Measurements from ENCODE around the gene ADAMTS17.
"Not testable (repeated sequence)": the region's sequence is repeated elsewhere in the genome, so short reads cannot be mapped to it uniquely, and the experiment has no call there.

Gene ADAMTS17

DNA sequence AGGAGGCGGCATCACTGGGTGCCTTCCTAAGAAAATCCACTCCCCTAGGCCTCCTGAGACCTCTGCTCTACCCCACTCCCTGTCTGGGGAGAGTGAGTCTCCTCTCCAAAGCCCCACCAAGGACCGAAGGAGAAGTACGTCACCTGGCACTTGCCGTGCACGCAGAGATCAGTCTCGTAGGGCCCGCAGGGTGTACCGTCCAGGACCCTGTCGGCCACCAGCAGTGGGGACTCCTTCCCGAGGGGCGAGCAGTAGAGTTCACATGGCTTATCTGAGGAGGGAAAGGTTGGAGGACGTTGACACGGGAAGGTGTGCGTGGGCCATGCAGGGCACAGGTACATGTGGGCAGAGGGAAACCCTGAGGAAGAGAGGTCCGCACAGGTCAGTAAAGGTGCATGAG lies 232.9 kb downstream of the ADAMTS17 start:
- no peak for DNase-seq (ENCODE audit: low read depth in 2 of 2)

DNA sequence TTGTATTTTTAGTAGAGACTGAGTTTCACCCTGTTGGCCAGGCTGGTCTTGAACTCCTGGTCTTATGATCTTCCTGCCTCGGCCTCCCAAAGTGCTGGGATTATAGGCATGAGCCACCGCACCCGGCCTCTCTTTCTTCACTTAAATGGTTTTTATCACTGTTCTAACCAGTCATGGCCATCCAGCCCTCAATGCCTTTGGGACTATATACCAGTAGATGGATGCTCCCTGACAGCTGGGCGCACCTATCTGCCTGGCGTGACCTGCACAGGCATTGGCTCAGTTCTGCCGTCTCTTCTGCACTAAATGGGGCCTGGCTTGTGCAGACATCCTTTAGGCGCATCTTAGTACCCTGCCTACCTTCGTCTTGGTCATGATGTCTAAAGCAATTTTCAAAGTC lies 233.4 kb downstream of the ADAMTS17 start:
- no peak for DNase-seq (ENCODE audit: low read depth in 2 of 2)

DNA sequence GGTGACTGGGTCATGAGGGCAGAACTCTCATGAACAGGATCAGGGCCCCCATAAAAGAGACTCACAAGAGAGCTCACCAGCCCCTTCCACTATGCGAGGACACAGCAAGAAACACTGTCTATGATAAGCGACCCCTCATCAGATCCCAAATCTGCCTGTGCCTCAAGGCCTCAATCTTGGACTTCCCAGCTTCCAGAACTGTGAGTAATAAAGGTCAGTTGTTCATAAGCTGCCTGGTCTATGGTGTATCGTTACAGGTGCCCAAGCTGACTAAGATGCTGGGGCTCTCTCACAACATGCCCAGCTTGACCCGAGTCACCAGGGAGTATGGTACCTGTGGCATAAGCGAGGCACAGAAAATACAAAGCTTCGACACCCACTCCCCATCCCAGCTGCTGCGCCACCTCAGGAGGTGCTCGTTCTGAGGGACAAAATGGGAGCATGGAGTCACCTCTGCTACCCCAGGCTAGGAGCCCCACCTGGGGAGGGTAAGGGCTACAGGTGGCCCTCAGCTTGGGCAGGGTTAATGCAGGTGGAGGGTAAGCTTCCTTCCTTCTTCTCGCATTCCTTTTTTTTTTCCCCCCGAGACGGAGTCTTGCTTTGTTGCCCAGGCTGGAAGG lies 234.1 kb downstream of the ADAMTS17 start:
- DNase-seq (ENCODE audit: low read depth in 2 of 2): no peak

DNA sequence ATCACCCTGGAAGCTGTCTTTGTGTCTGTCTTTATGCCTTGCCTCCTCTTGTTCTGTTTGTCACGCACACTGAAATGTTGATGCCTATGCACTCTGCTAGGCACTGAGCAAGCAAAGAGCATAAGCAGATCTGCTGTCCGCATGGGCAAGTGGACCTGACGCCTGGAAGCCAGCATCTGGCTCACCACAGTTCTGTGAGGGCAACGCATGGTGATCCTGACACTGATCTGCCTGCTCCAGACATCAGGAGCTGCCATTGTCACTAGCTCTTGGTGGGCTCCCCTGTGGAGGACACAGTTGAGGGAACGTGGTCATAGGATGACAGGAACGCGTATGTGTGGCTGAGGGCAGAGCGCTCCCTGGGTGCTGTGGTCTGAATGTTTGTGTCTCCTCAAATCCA lies 234.6 kb downstream of the ADAMTS17 start:
- DNase-seq (ENCODE audit: low read depth in 2 of 2): no peak

DNA sequence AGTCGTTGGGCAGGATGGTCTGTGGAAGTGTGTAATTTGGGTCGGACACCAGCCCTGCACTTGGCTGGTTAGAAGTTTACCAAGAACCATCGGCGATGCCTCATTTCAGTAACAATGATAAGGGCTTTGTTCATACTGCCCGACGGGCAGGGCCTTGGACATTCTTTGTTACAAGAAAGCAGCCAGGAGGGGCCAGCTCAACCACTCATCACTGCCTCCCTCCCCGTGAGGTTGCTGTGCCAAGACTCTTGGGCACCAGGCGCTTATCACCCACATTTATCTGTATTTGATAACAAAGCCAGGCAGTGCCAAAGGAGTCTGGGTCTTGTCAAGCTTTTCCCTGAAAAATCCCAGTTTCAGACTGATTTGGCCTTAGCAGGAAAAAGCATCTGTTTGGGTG lies 235.0 kb downstream of the ADAMTS17 start:
- DNase-seq (ENCODE audit: low read depth in 2 of 2): no peak

DNA sequence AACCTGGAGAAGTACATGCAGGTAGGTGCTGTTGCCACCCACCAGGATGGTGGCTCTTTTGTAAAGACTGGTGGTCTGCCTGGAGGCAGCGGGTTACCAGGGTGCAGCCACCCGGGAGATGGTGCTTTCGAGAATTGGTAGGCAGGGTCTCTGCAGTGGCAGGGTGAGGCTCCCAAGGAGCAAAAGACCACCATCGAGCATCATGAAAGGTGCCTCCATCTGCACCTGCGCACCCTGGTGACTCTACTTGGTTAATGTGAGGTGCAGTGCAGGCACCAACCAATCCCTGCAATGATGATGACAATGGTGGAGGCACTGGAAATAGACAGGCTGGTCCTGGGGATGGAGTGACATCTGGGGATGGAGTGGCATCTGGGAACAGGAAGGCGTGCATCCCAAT lies 236.7 kb downstream of the ADAMTS17 start:
- DNase-seq (ENCODE audit: low read depth in 2 of 2): no peak

DNA sequence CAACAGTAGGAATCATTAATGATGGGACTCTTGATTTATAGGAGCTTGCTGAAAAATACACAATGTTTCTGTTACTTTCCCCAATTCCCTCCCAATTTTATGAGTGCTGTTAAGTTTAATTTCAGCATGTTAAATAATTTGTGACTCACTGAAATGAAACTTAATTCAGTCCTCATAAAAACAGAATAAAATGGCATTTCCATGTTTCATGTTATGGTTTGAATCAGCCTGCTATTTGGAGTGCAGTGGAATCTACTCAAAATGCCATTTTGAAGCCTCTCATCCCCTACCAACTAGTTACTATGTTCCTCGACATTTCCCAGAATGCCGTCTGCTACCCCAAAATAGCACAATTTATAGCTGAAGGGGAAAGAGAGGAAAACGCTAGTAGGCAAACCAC lies 237.5 kb downstream of the ADAMTS17 start:
- no peak for DNase-seq (ENCODE audit: low read depth in 2 of 2)

DNA sequence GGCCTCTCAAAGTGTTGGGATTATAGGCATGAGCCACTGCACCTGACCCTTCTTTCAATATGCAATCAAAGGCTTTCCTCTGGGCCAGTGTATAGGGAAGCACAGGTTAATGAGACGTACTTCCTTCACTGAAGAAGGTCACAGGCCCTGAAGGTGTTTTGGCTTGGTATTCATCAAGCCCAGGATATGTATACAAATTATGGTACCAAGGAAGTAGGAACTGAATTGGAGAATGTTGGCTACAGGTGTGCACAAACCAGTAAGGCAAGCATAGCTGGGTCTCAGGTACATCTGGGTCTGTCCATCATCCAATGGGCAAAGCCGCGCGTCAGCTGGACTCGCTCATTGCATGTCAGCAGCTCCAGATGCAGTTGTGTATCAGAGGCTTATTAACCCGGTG lies 237.9 kb downstream of the ADAMTS17 start:
- DNase-seq (ENCODE audit: low read depth in 2 of 2): no peak

DNA sequence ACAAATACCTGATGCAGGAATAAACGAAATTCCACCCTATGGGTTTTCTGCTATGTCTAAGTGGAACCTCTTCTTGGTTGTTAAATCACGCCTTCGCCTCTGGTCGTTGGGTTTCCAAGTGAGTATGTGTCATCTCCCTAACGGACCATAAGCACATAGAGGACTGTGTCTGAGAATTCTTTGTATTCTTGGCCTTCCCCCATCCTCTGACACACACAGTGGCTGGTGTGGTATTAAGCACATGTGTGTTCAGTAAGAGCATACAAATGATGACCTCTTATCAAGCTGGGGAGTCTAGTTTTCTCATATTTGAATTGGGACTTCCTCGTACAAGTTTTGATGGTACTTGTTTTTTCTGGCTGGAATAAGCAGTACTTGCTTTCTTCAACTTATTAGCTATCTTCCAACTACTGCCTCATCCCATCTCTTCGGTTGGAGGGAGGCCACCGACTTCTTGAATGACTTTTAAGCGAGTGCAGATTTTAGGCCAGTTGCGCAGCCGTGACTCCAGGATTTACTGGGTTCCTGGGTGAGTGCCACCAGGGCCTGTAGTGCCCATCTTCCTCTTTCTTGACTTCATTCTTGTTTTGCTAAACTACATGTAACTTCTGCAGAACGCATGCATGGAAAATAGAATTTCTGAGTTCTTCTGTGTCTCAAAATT lies 240.2 kb downstream of the ADAMTS17 start:
- no peak for DNase-seq (ENCODE audit: low read depth in 2 of 2)

DNA sequence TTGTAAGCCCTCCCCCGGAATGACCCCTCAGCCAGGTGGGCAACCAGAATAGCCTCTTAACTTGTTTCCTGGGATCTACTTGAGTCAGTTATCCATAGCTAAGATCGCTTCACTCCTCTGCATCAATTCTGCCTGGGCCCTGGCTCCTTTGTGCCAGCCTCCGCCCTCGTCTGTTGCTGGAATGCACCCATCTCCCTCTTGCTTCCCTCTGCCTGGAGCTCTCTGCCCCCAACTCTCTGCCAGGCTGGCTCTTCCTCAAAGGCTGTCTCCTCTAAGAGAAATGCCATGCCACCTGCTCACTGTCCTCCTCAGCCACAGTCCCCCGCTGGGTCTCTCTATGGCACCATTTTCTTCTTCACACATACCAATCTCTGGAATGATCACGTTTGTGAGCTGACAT lies 240.8 kb downstream of the ADAMTS17 start:
- no peak for DNase-seq (ENCODE audit: low read depth in 2 of 2)

DNA sequence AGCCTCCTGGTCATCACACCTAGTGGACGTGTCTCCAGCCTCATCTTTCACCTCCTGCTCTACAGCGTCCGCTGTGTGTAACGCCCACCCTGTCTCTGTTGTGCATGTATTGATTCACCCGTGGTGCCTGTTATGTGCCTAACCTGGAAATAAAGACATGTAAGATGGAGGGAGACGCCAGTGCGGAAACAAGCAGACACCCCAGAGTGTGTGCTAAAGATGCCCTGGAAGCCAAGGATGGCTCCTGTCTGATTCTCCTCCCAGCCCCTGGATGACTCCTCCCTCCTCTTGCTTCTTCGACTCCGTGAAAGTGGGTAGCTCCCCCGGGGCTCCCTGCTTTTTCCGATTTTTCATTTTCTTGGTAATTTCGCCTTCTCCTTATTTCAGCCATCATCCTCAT lies 241.8 kb downstream of the ADAMTS17 start:
- DNase-seq (ENCODE audit: low read depth in 2 of 2): no peak

DNA sequence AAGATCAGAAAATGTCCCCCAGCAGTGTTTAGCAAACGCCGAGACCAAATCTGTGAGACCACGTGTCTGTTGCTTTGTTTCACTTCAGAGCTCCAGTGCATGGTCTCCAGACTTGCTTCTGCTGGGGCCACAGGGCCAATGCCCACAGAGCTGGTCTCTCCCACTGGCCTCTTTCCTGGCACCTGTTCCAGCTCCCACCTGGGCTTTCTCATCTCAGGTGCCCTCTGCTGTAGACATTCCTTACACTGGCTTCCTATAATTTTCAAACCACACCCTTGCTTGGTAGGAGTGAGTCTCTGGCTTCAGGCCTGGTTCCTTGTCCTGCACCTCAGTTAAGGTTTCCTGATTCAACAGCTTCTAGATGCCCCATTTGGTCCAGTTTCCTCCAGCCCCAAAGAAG lies 243.1 kb downstream of the ADAMTS17 start:
- DNase-seq (ENCODE audit: low read depth in 2 of 2): no peak

DNA sequence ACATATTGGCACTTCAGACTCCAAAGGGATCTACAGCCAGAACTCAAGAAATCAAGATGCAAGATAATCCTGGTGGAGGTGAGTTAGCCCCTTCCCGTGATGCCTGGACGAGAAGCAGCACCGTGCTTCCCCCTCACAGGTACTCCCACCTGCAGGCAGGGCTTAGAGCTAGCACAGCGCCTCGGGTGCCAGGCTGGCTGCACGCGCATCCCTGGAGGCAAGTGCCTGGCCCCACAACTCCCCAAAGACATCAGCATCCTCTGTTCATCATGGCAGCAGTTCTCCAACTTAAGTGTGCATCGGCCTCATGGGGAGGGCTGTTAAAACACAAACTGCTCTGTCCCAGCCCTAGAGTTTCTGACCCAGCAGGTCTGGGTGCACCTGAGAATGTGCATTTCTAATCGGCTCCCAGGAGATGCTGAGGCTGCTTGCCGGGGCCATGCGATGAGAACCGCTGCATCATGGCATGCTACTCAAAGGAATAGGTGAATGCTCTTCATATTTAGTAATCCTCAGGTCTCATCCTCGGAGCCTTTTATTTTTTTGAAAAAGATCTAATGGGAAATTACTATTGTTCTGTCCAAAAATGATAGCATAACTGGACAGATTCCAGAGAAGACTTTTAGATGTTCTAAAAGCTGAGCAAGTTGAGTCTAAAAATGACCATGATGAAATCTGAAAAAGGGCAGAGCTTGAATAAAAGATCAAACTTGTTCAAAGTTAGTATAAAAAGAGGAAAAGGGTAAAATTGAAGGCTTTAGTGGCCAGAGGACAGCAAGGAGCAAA lies 244.2 kb downstream of the ADAMTS17 start:
- no peak for DNase-seq (ENCODE audit: low read depth in 2 of 2)

DNA sequence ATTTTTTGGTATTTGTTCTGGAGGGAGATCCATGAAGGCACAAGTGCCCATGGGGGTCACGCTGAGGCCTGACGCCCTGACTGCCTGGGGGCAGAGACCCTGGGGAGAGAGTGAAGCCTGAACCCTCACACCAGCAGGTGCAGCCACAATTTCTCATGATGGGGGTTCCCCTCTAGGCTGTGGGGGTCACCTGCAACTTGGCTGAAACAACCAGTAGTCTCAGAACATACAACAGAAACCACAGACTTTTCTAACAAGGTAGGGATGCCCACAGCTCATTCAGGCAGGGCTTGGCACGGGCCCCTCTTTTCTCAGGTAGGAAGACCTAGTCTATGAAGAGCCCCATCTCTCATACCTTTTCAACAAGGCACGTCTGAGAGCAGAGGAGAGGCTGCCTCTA lies 245.1 kb downstream of the ADAMTS17 start:
- no peak for DNase-seq (ENCODE audit: low read depth in 2 of 2)

DNA sequence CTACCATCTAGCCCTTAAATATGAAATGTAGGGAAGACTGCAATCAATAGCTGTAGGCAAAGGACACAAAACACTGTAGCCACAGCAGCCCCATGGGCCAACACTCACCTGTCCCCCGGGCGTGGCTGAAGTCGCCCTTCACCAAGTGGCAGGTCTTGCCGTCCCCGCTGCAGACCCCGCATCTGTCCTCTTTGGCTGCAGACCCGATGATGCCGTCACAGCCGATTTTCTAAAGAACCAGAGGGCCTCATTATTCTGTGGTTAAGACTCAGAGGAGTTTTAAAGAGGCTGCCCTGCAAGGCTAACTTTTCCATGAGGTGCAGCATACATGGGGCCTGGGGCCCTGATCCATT lies 245.6 kb downstream of the ADAMTS17 start:
- no peak for DNase-seq (ENCODE audit: low read depth in 2 of 2)

DNA sequence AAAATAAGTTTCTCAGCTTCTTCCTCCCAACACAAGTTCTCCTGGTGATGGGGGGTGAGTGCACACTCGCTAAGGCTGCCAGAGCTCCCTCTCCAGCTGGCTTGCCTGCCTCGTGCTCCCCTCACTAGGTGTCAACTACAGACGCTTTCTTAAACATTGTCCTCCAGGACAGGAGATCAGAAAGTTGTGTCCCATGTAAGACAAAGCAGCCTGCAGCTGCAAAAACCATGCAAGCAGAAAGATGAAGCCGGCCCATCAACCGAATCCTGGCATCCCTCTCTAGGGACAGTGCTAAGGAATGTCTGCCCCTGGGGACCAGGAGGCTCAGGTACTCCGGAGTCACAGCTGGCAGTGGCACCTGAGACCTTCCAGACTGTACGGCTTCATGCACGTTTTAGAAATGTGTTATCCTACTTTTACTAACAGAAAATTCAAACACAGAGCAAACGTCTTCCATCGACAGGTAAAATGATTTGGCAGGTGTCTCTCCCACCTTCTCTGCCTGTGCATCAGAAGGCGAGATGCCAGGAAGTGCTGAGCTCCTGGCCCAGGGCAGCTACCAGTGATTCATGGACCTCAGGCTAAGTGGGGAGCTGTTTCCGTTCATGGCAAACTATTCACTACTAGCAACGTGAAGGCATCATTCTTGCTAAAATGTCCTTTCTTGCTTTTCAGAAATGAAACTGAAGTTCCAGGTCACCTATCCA lies 246.1 kb downstream of the ADAMTS17 start:
- DNase-seq (ENCODE audit: low read depth in 2 of 2): no peak

DNA sequence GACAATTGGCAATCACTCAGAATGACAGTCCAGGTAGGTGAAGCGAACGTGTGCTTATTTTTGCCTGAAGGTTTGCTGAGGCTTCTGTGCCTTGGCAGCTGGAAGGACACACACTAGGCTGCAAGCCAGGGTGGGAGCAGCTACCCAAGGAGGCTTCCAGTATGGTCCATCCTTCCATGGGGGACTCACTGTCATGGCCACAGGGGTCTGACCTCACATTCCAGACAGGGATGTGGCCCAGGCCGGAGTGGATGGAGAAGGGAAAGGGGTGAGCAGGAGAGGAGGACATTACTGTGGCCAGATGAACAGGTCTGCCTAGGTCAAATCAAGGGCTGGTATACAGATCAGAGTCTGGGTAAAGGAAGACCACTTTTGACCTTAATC lies 247.7 kb downstream of the ADAMTS17 start:
- DNase-seq (ENCODE audit: low read depth in 2 of 2): no peak

DNA sequence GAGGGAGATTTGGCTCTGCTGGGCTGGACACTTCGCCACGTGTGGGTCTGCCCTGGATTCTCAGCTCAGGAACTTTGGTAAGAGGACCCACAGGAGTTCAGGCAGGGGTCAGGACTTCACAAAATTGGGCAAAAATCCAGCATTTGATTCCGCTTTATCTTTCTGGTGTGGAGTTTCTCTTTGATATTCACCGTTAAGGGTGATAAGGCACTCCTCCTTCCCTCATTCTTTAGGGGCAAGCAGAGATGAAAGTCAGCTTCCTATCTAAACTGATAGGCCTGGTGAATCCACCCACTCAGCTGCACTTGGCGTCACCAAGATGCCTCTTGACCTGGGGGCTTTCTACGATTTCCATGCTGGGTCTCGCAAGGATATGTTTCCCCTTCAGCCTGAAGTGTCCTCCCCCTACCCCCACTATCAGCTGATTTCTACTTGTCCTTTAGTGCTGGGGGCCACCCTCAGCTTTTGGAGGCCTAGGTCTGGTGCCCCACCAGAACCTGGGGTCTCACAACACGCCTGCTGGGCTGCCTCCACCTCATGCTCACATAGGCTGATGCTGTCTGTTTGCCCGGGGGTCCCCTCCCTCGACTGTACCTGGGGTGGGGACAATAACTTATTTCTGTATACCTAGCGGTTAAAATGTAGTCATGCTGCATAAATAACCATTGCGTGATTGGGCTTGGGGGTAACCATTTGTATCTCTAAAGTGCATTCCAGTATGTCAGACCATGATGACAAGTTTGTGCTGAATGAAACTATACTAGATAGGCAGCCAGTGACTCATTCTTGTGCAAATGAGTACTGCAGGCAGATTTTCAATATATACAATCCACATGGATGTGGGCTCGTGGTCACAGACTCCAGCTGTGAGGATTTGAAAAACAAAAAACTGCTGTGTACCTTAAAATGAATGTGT lies 248.3 kb downstream of the ADAMTS17 start:
- peak; percentile 68 to 73 for DNase-seq (ENCODE audit: low read depth in 2 of 2)

DNA sequence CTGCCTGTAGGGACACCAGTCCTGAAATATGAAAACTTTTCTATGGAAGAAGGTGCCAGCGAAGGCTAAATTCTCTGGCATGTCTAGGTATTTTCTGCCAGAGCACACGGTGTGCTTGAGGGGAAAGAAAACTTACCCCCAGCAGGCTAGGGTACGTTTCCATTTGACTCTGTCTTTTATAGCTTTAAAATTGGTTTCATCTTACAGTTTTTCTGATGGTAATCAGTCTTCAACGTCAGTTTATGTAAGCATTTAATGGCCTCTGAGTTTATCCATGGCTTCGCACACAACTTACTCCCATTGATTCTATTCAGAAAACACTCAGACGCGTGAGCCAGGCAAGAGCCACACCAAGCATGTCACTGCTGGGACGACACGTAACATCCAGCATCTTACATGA lies 249.7 kb downstream of the ADAMTS17 start:
- DNase-seq (ENCODE audit: low read depth in 2 of 2): no peak

DNA sequence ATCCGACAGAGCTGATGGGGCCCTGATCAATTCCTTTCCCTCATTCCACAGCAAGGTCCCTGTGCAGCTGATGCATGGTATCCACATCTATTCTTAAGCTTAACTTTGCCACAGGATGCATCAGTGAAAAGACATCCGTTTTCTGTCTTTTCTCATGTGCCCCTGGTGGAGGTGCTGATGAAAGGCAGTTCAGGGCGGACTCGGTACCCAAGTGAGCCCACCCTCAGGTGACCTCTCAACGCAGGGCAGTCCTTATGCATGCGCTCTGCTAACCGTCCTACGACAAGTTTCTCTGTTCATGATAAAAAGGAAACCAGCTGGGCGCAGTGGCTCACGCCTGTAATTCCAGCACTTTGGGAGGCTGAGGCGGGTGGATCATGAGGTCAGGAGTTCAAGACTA lies 251.4 kb downstream of the ADAMTS17 start:
- DNase-seq (ENCODE audit: low read depth in 2 of 2): no peak

DNA sequence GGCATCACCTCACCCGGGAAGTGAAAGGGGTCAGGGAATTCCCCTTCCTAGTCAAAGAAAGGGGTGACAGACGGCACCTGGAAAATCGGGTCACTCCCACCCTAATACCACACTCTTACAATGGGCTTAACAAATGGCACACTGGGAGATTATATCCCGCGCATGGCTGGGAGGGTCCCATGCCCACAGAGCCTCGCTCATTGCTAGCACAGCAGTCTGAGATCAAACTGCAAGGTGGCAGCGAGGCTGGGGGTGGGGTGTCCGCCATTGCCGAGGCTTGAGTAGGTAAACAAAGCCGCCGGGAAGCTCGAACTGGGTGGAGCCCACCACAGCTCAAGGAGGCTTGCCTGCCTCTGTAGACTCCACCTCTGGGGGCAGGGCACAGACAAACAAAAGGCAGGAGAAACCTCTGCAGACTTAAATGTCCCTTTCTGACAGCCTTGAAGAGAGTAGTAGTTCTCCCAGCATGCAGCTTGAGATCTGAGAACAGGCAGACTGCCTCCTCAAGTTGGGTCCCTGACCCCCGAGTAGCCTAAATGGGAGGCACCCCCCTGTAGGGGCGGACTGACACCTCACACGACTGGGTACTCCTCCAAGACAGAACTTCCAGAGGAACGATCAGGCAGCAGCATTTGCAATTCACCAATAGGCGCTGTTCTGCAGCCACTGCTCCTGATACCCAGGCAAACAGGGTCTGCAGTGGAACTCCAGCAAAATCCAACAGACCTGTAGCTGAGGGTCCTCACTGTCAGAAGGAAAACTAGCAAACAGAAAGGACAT lies 257.5 kb downstream of the ADAMTS17 start:
- not testable (repeated sequence) for DNase-seq (ENCODE audit: low read depth in 2 of 2)

Data from fibroblast of skin of left biceps (primary cell).